Stimulated activated CD8-positive, alpha-beta memory T cell treated with anti-CD3 and anti-CD28 coated beads, Interleukin-7, amount 100 ng/mL, for 1 hour (primary cell): ENCODE data around the gene KNOP1.
"Not testable (repeated sequence)": the region's sequence is repeated elsewhere in the genome, so short reads cannot be mapped to it uniquely, and the experiment has no call there.

Experiments
- DNase-seq, 2 donors: peaks; one replicate each; pipeline ENCODE4 v3.0.0-alpha.2; 2020; ENCODE audit warnings: low read depth in 2 of 2

Gene KNOP1

GRCh38 chr16:19683453-19684236, 34.4 kb downstream of the KNOP1 start:
- no peak for DNase-seq

DNA sequence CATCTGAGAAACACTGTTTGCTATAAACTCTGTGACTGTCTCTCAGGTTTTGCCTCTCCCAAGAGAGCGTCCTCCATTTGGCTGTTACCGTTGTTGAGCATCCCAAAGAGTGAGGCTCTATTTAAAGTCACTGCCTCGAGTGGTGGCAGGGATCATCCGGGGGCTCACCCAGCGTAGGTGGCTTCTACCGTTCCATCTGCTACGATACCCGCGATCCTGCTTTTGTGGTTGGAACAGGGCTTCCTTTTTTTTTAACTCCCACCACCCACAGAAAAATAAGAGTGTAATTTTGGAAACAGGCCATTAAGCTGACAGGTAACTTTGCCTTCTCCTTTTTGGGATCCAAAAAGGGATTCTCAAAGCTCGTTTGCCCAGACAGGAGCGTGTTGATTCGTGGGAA, 36.4 kb downstream of the KNOP1 start:
- DNase-seq = no peak

- DNase-seq = no peak
Observed at GRCh38 chr16:19680881-19681340, 37.1 kb downstream of the KNOP1 start.

DNA sequence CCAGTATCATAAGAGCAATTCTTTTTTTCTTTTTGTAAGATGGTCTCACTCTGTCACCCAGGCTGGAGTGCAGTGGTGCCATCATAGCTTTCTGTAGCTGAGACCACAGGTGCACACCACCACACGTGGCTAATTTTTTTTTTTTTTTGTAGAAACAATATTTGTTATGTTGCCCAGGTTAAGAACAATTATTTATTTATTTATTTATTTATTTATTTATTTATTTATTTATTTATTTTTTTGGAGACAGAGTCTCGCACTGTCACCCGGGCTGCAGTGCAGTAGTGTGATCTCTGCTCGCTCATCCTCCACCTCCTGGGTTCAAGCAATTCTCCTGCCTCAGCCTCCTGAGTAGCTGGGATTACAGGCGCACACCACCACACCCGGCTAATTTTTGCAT, 38.7 kb downstream of the KNOP1 start:
- not testable (repeated sequence) for DNase-seq

DNA sequence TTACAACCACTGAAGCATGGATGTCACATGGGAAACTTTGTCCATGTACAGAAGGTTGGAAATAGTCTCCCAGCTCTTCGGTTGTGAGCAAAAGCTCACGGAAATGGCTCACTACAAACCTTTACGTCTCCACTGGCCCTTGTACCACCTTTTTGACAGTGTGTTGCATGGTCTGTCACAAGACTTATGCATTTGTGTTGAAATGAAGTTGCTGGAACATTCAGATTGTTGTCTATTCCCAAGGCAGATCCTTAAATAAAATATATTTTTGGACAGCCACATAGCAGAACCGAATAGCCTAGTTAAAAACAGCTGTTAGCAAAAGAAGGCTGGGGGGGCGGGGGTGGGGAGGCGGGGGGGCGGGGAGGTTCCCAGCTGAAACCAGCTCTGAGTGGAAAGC, 39.2 kb downstream of the KNOP1 start:
- no peak for DNase-seq

DNA sequence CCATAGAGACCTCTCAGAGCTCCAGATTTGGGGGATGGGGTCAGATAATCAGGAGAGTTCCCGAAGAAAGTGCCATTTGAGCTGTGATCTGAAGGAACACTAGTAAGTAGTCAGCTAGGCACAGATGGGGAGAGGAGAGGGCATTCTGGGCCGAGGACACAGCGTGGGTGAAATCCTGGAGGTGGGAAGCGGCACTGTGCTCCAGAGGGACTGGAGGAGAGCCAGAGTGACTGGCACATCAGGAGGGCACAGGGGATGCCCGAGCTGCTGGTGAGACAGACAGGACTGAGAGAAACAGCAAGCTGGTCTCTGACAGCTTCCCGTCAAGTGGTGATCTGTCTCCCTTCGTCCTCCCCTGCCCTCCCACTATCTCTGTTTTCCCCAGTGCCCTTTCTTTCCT, 40.6 kb downstream of the KNOP1 start:
- DNase-seq = no peak

GRCh38 chr16:19674485-19674884, 43.5 kb downstream of the KNOP1 start:
- DNase-seq = no peak

DNA sequence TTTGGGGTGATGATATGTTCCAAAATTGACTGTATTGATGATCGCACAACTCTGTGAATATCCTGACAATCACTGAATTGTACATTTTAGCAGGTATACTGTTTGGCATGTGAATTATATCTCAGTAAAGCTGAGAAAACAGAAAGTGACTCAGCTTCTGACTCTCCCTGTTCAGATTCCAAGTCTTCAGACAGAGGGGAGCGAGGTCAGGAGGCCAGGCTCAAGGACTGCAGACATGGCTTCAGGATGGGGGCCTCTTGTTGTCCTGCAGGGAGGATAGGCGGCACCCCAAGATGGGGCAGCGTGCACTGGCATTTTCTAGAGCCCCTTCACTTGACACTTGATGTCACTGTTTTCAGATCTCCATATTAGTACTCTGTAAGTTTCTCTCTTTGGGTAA, 45.6 kb downstream of the KNOP1 start:
- no peak for DNase-seq

GRCh38 chr16:19666477-19666876, 51.5 kb downstream of the KNOP1 start:
- DNase-seq = no peak

DNA sequence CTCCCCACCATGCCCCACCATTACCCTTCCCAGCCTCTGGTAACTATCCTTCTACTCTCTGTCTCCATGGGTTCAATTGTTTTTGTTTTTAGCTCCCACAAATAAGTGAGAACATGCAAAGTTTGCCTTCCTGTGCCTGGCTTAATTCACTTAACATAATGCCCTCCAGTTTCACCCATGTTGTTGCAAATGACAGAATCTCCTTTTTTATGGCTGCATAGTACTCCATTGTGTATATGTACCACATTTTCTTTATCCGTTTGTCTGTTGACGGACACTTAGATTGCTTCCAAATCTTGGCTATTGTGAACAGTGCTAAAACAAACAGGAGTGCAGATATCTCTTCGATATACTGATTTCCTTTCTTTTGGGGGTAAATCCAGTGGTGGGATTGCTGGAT, 52.7 kb downstream of the KNOP1 start:
- not testable (repeated sequence) for DNase-seq

GRCh38 chr16:19664166-19664565, 53.9 kb downstream of the KNOP1 start:
- DNase-seq = no peak

DNA sequence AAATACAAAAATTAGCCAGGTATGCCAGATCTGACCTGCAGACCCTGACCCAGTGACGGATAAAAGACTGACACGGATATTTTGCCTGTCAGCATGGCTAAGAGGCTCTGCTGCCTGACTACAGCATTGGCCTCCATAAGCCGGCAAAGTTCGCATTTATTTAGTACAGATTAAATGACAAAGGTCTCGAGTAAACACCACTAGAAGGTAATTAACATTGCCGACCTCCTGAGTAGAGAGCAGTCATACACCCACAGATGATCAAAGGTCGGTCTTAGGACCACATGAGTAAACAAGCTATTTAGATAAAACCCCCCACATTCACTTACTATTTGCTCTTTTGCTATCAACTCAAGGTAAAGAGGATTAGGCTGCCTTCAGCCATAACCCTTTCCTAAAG, 55.7 kb downstream of the KNOP1 start:
- DNase-seq = no peak

GRCh38 chr16:19660432-19660831, 57.6 kb downstream of the KNOP1 start:
- DNase-seq = no peak

GRCh38 chr16:19659554-19659953, 58.5 kb downstream of the KNOP1 start:
- no peak for DNase-seq

- DNase-seq = no peak
Observed at GRCh38 chr16:19657831-19658230, 60.2 kb downstream of the KNOP1 start.

DNA sequence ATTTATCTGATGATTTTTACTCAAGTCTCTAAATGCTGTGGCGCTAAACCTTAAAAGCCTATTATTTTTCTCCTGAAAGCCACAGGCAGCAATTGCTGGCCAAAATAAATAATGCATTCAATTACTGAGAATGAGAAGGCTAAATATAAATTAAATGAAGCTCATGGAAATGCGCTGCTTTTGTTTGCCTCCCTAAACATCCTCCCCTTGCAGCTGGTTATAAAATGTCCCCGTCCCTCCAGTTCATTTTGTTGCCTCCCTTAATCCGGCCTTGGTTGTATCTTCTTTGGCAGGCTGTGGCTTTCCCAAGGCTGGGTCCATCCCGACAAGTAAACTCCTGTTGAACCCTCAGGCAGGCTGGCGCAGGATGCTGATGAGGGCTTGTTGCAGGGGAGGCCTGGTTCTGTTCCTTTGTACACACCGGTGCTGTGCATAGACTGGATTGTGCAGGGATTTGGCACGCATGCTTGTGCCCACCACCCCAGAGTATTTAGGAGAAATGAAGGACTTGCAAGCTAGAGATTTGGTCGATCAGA, 62.7 kb downstream of the KNOP1 start:
- DNase-seq = no peak

DNA sequence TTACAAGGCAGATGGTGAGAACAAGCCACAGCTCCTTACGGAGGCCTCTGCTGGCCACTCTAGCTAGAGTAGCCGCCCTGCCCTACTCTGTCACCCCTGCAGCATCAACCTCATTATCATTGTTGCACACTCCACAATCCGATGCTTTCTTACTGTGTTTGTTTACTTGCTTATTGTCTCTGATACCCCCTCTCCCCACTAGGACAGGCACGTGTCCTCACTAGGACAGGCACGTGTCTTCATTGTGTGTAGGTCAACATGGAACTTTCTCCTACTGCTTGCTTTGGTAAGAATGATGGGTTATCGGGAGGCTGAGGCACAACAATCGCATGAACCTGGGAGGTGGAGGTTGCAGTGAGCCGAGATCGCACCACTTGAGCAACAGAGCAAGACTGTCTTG, 63.9 kb downstream of the KNOP1 start:
- no peak for DNase-seq
